Measurements from ENCODE around the gene GPC6.

- TF ChIP-seq CTCF (IDR thresholded peaks at IDR 0.05; ENCODE audit: low read length) (no peak), EZH2 (optimal IDR thresholded peaks at IDR 0.05; ENCODE audit: low read depth, low read length) (no peak), EZH2phosphoT487 (IDR thresholded peaks at IDR 0.05; ENCODE audit: low read length) (no peak)
Observed at GRCh38 chr13:94384231-94384905, 1157.8 kb downstream of the GPC6 start.
